ENCODE results near the gene TACC3.

TACC3 gene

GRCh38 chr4:1793940-1794808 is 72.9 kb downstream of the TACC3 start:
- no peak for DNase-seq (ENCODE audit: low spot score)

All from AG08395 (cell line).